ENCODE results near the gene TPO.
"Not testable (repeated sequence)": the region's sequence is repeated elsewhere in the genome, so short reads cannot be mapped to it uniquely, and the experiment has no call there.

TPO gene

GRCh38 chr2:1488181-1488671 lies 75.0 kb downstream of the TPO start:
- DNase-seq, result no peak

- no peak for DNase-seq
Measured at GRCh38 chr2:1488851-1489250, 75.6 kb downstream of the TPO start.

GRCh38 chr2:1489486-1489885 lies 76.2 kb downstream of the TPO start:
- no peak for DNase-seq

- DNase-seq, result not testable (repeated sequence)
Measured at GRCh38 chr2:1490381-1490780, 77.1 kb downstream of the TPO start.

- no peak for DNase-seq
Measured at GRCh38 chr2:1491751-1492150, 78.5 kb downstream of the TPO start.

GRCh38 chr2:1492231-1492630 lies 79.0 kb downstream of the TPO start:
- not testable (repeated sequence) for DNase-seq

- DNase-seq, result no peak
Measured at GRCh38 chr2:1492711-1493430, 79.6 kb downstream of the TPO start.

GRCh38 chr2:1493431-1494126 lies 80.3 kb downstream of the TPO start:
- DNase-seq, result no peak

- no peak for DNase-seq
Measured at GRCh38 chr2:1494257-1494656, 81.0 kb downstream of the TPO start.

GRCh38 chr2:1494906-1495305 lies 81.6 kb downstream of the TPO start:
- no peak for DNase-seq

- no peak for DNase-seq
Measured at GRCh38 chr2:1495676-1496358, 82.6 kb downstream of the TPO start.

- DNase-seq, result no peak
Measured at GRCh38 chr2:1496359-1496821, 83.1 kb downstream of the TPO start.

- no peak for DNase-seq
Measured at GRCh38 chr2:1497122-1497611, 83.9 kb downstream of the TPO start.

- no peak for DNase-seq
Measured at GRCh38 chr2:1498176-1498575, 84.9 kb downstream of the TPO start.

GRCh38 chr2:1499033-1499795 lies 86.0 kb downstream of the TPO start:
- DNase-seq, result no peak

- no peak for DNase-seq
Measured at GRCh38 chr2:1501038-1501851, 88.0 kb downstream of the TPO start.

- no peak for DNase-seq
Measured at GRCh38 chr2:1501991-1502390, 88.7 kb downstream of the TPO start.

- DNase-seq, result no peak
Measured at GRCh38 chr2:1502891-1503304, 89.6 kb downstream of the TPO start.

GRCh38 chr2:1503471-1504310 lies 90.4 kb downstream of the TPO start:
- DNase-seq, result no peak

- no peak for DNase-seq
Measured at GRCh38 chr2:1504311-1504750, 91.1 kb downstream of the TPO start.

- no peak for DNase-seq
Measured at GRCh38 chr2:1505031-1505441, 91.8 kb downstream of the TPO start.
